Aorta (tissue), 5 donors: ENCODE measurements around the gene PDPK1. TPM values are rescaled to one million over a fixed set of nuclear protein-coding genes. Genes with fewer than 3 reads are reported as not detected.

ENCODE experiments used
- ATAC-seq: fragments of 200-7000 bp; cut with Tn5 transposase; one replicate; pipeline ENCODE4 v1.9.1; 2022; ENCODE audit warnings: moderate library complexity; ENCODE audit not compliant: low FRiP score
- DNase-seq, 2 donors: peaks; one replicate each; pipeline ENCODE4 v3.0.0-alpha.2; 2020
- H3K27ac ChIP-seq, 2 donors: one replicate each; pipeline ENCODE4 v1.5.1; 2013; ENCODE audit warnings: low read length in 2 of 2, mild to moderate bottlenecking in 2 of 2, moderate library complexity in 2 of 2, control low read depth in 1 of 2, inconsistent platforms in 1 of 2, low read depth in 1 of 2
- H3K27me3 ChIP-seq, 2 donors: one replicate each; pipeline ENCODE4 v1.6.1; 2013; ENCODE audit warnings: control low read depth in 1 of 2, low read length in 1 of 2, mild to moderate bottlenecking in 1 of 2, moderate library complexity in 1 of 2; ENCODE audit not compliant: insufficient read depth in 2 of 2, control insufficient read depth in 1 of 2
- H3K36me3 ChIP-seq, 2 donors: one replicate each; pipeline ENCODE4 v1.6.1; 2013; ENCODE audit warnings: control low read depth in 1 of 2, low read length in 1 of 2, mild to moderate bottlenecking in 1 of 2; ENCODE audit not compliant: insufficient read depth in 2 of 2, control insufficient read depth in 1 of 2
- H3K4me1 ChIP-seq, 2 donors: one replicate each; pipeline ENCODE4 v1.6.1; 2013; ENCODE audit warnings: low read length in 2 of 2, control low read depth in 1 of 2, mild to moderate bottlenecking in 1 of 2, moderate library complexity in 1 of 2; ENCODE audit not compliant: insufficient read depth in 2 of 2, control insufficient read depth in 1 of 2
- H3K4me3 ChIP-seq, 2 donors: one replicate each; pipeline ENCODE4 v1.5.1; 2013; ENCODE audit warnings: low read length in 2 of 2, control low read depth in 1 of 2, mild to moderate bottlenecking in 1 of 2
- H3K9me3 ChIP-seq: one replicate; pipeline ENCODE4 v1.6.1; 2013; ENCODE audit warnings: mild to moderate bottlenecking, low read length; ENCODE audit not compliant: control insufficient read depth
- WGBS, 2 donors: extraction: QIAGEN DNeasy Blood & Tissue Kit; methylation state at CpG; one replicate each; pipeline ENCODE4 v1.1.7; 2013; 5-methylcytosine and 5-hydroxymethylcytosine counted together
- intact Hi-C, 2 donors: fragments of 100-400 bp; cut with DNase I; formaldehyde crosslinking; loops; one replicate each; pipeline versions ENCODE4 v1.14.2 to v1.15.0; 2022
- polyA plus RNA-seq, 2 donors: library from polyadenylated mRNA; stranded (reverse); fragments of 200-250 nt; gene quantifications; one replicate each; pipeline ENCODE4 v1.2.3, GENCODE V29; 2013
- total RNA-seq, 2 donors: library from RNA; stranded (reverse); fragmentation: NEBNext Ultra II Directional; extraction: Animal tissue kit (Norgen Biotek cat#: 25700); gene quantifications; one replicate each; pipeline ENCODE4 v1.2.1, GENCODE V29; 2021
- donor health status: healthy with polysubstance abuse.
- donor health status: Bipolar disorder and iron deficiency.
- donor health status: DM: no; HTN: no; CAD: no.
- donor health status: DM: no; HTN: no; CAD: no.
- donor health status: DM: yes; HTN: yes; CAD: no.

The PDPK1 gene
- total and polyA plus RNA-seq, 4 donors, result 12.7 to 46.4 (median 30.5) TPM

DNA sequence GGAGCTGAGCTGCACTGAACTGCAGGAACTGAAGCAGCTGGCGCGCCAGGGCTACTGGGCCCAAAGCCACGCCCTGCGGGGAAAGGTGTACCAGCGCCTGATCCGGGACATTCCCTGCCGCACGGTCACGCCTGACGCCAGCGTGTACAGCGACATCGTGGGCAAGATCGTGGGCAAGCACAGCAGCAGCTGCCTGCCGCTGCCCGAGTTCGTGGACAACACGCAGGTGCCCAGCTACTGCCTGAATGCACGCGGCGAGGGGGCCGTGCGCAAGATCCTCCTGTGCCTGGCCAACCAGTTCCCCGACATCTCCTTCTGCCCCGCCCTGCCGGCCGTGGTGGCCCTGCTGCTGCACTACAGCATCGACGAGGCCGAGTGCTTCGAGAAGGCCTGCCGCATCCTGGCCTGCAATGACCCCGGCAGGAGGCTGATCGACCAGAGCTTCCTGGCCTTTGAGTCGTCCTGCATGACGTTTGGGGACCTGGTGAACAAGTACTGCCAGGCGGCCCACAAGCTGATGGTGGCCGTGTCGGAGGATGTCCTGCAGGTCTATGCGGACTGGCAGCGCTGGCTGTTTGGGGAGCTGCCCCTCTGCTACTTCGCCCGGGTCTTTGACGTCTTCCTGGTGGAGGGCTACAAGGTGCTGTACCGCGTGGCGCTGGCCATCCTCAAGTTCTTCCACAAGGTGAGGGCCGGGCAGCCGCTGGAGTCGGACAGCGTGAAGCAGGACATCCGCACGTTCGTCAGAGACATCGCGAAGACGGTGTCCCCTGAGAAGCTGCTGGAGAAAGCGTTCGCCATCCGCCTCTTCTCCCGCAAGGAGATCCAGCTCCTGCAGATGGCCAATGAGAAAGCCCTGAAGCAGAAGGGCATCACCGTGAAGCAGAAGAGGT lies 41.4 kb upstream of the PDPK1 start:
- H3K4me1 ChIP-seq, result no peaks in the 10 kb centered on the region
- DNase-seq, result no peak
- intact Hi-C loops, result no loop called here
- H3K4me3 ChIP-seq, result no peak overlapping the region
- no peaks in the 10 kb centered on the region for H3K36me3 ChIP-seq
- WGBS, 2 donors, result 94 to 95% methylated on average over 62 of the region's 62 CpGs
- no peak overlapping the region for H3K27ac ChIP-seq
- no peaks in the 10 kb centered on the region for H3K9me3 ChIP-seq
- no peak for ATAC-seq
- no peaks in the 10 kb centered on the region for H3K27me3 ChIP-seq

DNA sequence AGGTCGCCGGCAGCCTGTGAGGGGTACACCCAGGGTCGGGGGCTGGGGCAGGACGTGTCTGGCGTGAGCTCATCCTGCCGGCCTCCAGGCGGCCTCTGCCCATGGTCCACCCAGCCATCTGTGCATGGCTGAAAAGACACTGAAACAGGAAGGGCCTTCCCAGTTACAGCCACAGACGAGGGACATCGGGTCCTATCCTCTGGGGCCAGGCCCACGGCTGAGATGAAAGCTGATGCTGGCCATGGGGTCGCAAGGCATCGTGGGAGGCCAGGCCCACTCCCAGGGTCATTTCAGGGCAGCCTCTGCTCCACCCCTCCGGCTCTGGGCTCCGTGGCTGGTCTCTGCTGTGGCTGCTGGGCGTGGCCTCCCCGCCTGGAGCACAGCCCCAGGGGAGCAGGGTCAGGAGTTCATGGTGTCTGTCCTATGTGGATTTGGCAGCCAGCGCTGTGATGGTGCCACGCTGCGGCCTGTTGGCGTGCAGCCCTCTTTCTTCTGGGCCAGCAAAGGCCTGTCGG lies 40.6 kb upstream of the PDPK1 start:
- Histone ChIP-seq H3K4me1 (no peaks in the 10 kb centered on the region), H3K27ac (no peak overlapping the region), H3K4me3 (no peak overlapping the region), H3K9me3 (no peaks in the 10 kb centered on the region), H3K36me3 (no peaks in the 10 kb centered on the region), H3K27me3 (no peaks in the 10 kb centered on the region)
- peak; percentile 54 for ATAC-seq
- 23 to 26% methylated on average over 21 of the region's 21 CpGs for WGBS, 2 donors
- peak in 1 of 2 donors; percentile 78 for DNase-seq
- intact Hi-C loops, result no loop called here

DNA sequence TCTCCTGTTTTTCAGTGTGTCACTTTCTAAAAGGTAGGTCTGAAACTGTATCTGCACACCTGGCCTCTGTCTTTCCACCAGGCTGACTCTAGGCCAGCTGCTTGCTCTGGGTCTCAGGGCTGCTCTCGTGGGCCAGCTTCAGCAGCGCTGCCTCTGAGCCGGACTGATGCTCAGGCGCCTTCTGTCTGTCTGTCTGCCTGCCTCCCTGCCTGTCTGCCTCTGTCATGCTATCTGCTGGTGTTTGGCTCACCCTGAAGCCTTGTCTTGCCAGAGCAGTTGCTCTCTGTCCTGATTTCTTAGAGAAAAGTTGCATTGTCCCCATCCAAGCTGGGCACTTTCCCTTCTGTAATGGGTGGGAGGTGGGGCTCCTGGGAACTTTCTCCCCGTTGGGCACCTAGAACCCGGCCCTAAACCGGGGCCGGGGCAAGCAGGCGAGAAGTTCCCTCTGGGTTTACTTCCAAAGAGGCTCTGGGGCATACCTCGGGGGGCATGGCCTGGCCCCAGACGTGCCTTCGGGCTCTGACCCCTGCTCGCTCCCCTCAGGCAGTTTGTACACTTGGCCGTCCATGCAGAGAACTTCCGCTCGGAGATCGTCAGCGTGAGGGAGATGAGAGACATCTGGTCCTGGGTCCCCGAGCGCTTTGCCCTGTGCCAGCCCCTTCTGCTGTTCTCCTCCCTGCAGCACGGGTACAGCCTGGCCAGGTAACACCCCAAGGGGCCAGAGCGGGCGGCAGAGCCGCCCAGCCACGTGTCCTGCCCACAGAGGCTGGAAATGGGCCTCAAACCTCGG lies 39.9 kb upstream of the PDPK1 start:
- Histone ChIP-seq H3K9me3 (no peaks in the 10 kb centered on the region), H3K4me1 (no peaks in the 10 kb centered on the region), H3K4me3 (no peak overlapping the region), H3K36me3 (no peaks in the 10 kb centered on the region), H3K27me3 (no peaks in the 10 kb centered on the region), H3K27ac (no peak overlapping the region)
- 65 to 72% methylated on average over 26 of the region's 26 CpGs for WGBS, 2 donors
- no peak for ATAC-seq
- no peak for DNase-seq
- intact Hi-C loops, result loop anchor here in 1 of 2 donors (2.0 kb wide), 1 partner anchor 157 kb away; the partner anchor contains the start of gene ABCA3

DNA sequence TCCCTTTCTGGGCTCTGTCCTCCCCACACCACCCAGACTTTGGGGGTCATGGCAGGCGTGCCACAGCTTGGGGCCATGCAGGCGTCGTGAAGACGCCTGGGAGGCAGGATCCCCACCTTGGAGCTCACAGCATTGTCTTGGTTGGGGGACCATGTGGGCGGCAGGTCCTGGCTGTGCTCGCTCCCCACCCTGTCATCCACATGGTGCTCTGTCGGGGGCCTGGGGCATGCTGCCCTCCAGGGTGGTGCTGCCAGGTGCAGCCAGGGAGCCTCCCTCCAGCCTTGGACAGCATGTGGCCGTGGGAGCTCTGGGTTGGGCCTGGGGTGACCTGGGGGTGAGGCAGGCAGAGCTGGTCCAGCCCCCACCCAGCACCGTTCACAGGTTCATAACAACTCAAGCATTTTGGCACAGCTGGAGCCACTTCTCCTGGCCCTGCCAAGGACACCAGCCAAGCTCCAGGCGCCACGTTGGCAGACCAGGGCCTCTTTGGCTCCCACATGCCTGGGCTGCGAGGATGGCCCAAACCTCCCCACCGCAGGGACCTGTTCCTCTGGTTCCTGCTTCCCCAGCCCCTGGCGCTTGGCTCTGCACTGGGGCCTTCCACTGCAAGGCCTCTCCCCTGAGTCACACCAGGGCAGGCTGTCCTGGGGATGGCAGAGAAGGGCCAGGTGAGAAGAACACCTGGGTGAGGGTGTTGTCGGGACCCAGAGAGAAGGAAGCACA lies 39.1 kb upstream of the PDPK1 start:
- Histone ChIP-seq H3K9me3 (no peaks in the 10 kb centered on the region), H3K4me3 (no peak overlapping the region), H3K4me1 (no peaks in the 10 kb centered on the region), H3K27me3 (no peaks in the 10 kb centered on the region), H3K27ac (no peak overlapping the region), H3K36me3 (no peaks in the 10 kb centered on the region)
- intact Hi-C loops, result loop anchor here in 1 of 2 donors (2.0 kb wide), 1 partner anchor 158 kb away; the partner anchor contains the start of gene ABCA3
- no peak for ATAC-seq
- WGBS, 2 donors, result 45 to 48% methylated on average over 15 of the region's 15 CpGs
- no peak for DNase-seq

DNA sequence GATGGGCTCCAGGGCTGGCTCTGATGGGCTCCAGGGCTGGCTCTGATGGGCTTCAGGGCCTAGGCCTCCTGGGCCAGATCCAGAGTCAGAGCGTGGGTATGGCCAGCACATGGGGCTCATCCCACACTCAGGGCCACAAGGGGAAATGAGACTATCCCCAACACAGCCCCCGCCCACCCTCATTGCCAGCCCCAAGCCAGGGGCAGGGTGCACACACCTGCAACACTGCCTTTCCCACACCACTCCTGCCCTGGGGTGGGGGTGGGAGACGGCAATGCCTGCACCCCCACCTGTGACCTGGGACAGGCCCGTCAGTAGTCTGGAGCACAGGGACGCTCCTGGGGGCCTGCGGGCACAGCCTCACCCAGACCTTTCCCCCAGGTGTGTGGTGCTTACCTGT lies 38.4 kb upstream of the PDPK1 start:
- no peaks in the 10 kb centered on the region for H3K4me1 ChIP-seq
- intact Hi-C loops, result loop anchor here in 1 of 2 donors (2.0 kb wide), 1 partner anchor 159 kb away; the partner anchor contains the start of gene ABCA3
- ATAC-seq, result no peak
- H3K9me3 ChIP-seq, result no peaks in the 10 kb centered on the region
- WGBS, 2 donors, result 89 to 98% methylated on average over 5 to 6 of the region's 6 CpGs
- no peak overlapping the region for H3K27ac ChIP-seq
- no peak for DNase-seq
- H3K4me3 ChIP-seq, result no peak overlapping the region
- H3K36me3 ChIP-seq, result no peaks in the 10 kb centered on the region
- H3K27me3 ChIP-seq, result no peaks in the 10 kb centered on the region

DNA sequence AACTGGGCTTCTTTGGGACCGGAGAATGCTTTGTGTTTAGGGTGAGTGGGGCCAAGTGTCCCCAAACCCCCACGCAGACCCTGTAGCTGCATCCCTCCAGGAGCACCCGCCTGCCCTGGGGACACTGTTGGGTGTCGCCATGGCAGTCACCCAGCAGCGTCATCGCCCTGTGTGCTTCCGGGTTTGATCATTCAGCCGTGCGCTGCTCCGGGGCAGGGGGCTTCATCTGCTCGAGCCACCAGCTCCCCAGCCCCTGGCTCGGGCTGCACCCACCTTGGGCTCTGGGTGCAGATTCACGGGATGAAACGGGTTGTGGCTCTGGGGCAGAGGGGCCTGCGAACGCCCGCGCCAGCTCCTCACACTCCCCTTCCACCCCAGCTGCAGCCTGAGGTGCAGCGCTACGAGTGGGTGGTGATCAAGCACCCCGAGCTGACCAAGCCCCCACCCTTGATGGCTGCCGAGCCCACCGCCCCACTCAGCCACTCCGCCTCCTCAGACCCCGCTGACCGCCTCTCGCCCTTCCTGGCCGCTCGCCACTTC lies 37.9 kb upstream of the PDPK1 start:
- no peak for DNase-seq
- H3K4me3 ChIP-seq, result no peak overlapping the region
- H3K9me3 ChIP-seq, result no peaks in the 10 kb centered on the region
- H3K36me3 ChIP-seq, result no peaks in the 10 kb centered on the region
- WGBS, 2 donors, result 87 to 90% methylated on average over 29 of the region's 29 CpGs
- H3K27ac ChIP-seq, result no peak overlapping the region
- ATAC-seq, result no peak
- intact Hi-C loops, result loop anchor here (2.0 to 5.0 kb wide), 2 partner anchors 73 to 159 kb away; partner anchors contain the start of genes ABCA3 (in 2 of the 2) and CCNF (in 1 of the 2)
- no peaks in the 10 kb centered on the region for H3K27me3 ChIP-seq
- H3K4me1 ChIP-seq, result no peaks in the 10 kb centered on the region

DNA sequence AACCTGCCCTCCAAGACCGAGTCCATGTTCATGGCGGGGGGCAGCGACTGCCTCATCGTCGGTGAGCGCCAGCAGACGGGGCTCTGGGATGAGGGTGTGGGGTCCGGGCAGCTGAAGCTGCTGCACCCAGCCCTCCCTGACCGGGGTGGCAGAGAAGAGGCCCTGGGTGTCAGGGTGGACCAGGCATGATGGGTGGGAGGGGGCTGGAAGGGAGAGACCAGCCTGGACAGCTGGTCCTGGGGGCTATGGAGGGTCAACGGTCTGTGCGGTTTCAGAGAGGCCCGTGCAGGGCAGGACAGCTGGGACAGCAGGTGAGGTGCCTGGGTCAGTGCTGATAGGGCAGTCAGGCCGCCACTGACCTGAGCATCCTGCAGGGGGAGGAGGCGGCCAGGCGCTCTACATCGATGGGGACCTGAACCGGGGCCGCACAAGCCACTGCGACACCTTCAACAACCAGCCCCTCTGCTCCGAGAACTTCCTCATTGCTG lies 37.3 kb upstream of the PDPK1 start:
- no peak overlapping the region for H3K27ac ChIP-seq
- no peaks in the 10 kb centered on the region for H3K4me1 ChIP-seq
- ATAC-seq (no peak), DNase-seq (no peak)
- no peaks in the 10 kb centered on the region for H3K27me3 ChIP-seq
- intact Hi-C loops, result loop anchor here (2.0 to 5.0 kb wide), 2 partner anchors 73 to 160 kb away; partner anchors contain the start of genes ABCA3 (in 1 of the 2) and CCNF (in 1 of the 2)
- 86 to 87% methylated on average over 20 of the region's 20 CpGs for WGBS, 2 donors
- no peaks in the 10 kb centered on the region for H3K9me3 ChIP-seq
- H3K36me3 ChIP-seq, result no peaks in the 10 kb centered on the region
- no peak overlapping the region for H3K4me3 ChIP-seq
